ENCODE data around the gene OR2T34. TPM values are rescaled to one million over a fixed set of nuclear protein-coding genes. Genes with fewer than 3 reads are reported as not detected.

Gene OR2T34
- total RNA-seq, 2 donors from 2014 or later, result not detected

Other genes starting within 250 kb of the OR2T34 start
- not detected for gene OR14C36, start 226.0 kb downstream of the OR2T34 start, total RNA-seq
- gene OR2T4, start 213.1 kb downstream of the OR2T34 start, total RNA-seq, result not detected
- gene OR2T6, start 199.0 kb downstream of the OR2T34 start, total RNA-seq, result not detected
- not detected for gene OR2T1, start 171.7 kb downstream of the OR2T34 start, total RNA-seq
- not detected for gene OR2T2, start 129.1 kb downstream of the OR2T34 start, total RNA-seq
- gene OR2T3, start 101.4 kb downstream of the OR2T34 start, total RNA-seq, result not detected
- not detected for gene OR2T5, start 86.2 kb downstream of the OR2T34 start, total RNA-seq
- not detected for gene OR2G6, start 66.7 kb downstream of the OR2T34 start, total RNA-seq
- not detected for gene OR2T29, start 12.0 kb downstream of the OR2T34 start, total RNA-seq
- gene OR2T10, start 22.9 kb upstream of the OR2T34 start, total RNA-seq, result not detected
- not detected for gene OR2T11, start 60.3 kb upstream of the OR2T34 start, total RNA-seq
- gene OR2T35, start 70.5 kb upstream of the OR2T34 start, total RNA-seq, result not detected
- gene OR2T27, start 80.8 kb upstream of the OR2T34 start, total RNA-seq, result not detected
- not detected for gene OR14I1, start 128.0 kb upstream of the OR2T34 start, total RNA-seq
- gene LYPD8, start 181.0 kb upstream of the OR2T34 start, total RNA-seq, result 100 to 1,000 TPM in 1 of 2 donors, 10 to 100 TPM in 1; 40.8 to 310 TPM